Ovary (tissue), 9 donors: ENCODE data around the gene CRIM1. TPM values are rescaled to one million over a fixed set of nuclear protein-coding genes. Genes with fewer than 3 reads are reported as not detected.

Experiments used
- DNase-seq, 5 donors: peaks; one replicate each; pipeline ENCODE4 v3.0.0-alpha.2; 2019 to 2020
- H3K27ac ChIP-seq, 2 donors: fragments of 200-600 bp; one replicate each; pipeline versions ENCODE4 v1.5.1 to v1.8.0; 2019 to 2022
- H3K27me3 ChIP-seq: fragments of 200-600 bp; one replicate; pipeline ENCODE4 v1.8.0; 2022
- H3K36me3 ChIP-seq: fragments of 200-600 bp; sonication (generic); one replicate; pipeline ENCODE4 v1.5.1; 2019
- H3K4me1 ChIP-seq: one replicate; pipeline ENCODE4 v1.8.1; 2013; ENCODE audit warnings: mild to moderate bottlenecking, moderate library complexity; ENCODE audit not compliant: insufficient read depth
- H3K4me3 ChIP-seq: fragments of 200-600 bp; sonication (generic); one replicate; pipeline ENCODE4 v1.5.1; 2017
- H3K9me3 ChIP-seq, 2 donors: fragments of 200-600 bp in 1 of 2; sonication (generic) in 1 of 2; one replicate each; pipeline versions ENCODE4 v1.5.1 to v1.8.1; 2013 to 2019; ENCODE audit warnings: mild to moderate bottlenecking in 1 of 2, moderate library complexity in 1 of 2
- EP300 ChIP-seq: sonication (generic); formaldehyde crosslinking; IDR thresholded peaks from one replicate; pipeline ENCODE4 v1.6.1; 2017; ENCODE audit warnings: antibody characterized with exemption
- POLR2A ChIP-seq: fragments of 450-650 bp; IDR thresholded peaks from one replicate; pipeline ENCODE4 v1.6.1; 2017; ENCODE audit warnings: antibody characterized with exemption, mild to moderate bottlenecking, moderate library complexity
- WGBS, 3 donors: extraction: QIAGEN DNeasy Blood & Tissue Kit in 1 of 3; methylation state at CpG; one replicate each; pipeline versions ENCODE4 v1.1.5 to v1.1.7; 2013 to 2017; 5-methylcytosine and 5-hydroxymethylcytosine counted together
- intact Hi-C, 4 donors: fragments of 100-400 bp; cut with DNase I; formaldehyde crosslinking; loops; one replicate each; pipeline versions ENCODE4 v1.11.0 to v1.15.1; 2022 to 2023
- polyA plus RNA-seq, 2 donors: library from polyadenylated mRNA; stranded (reverse); fragments of 200-250 nt in 1 of 2; fragments of 350-450 nt in 1 of 2; fragmentation: Illumina TruSeq in 1 of 2; extraction: RNeasy Lipid Tissue Mini Kit (QIAGEN cat#74804) in 1 of 2; gene quantifications; one replicate each; pipeline ENCODE4 v1.2.3, GENCODE V29; 2013 to 2014
- total RNA-seq, 7 donors: library from RNA; depleted of rRNA in 2 of 7; stranded (reverse); fragments of >200 nt in 2 of 7; fragmentation: NEBNext Ultra II Directional in 3 of 7; extraction: Animal tissue kit (Norgen Biotek cat#: 25700) in 3 of 7; gene quantifications; one replicate each; pipeline versions ENCODE4 v1.1.0 to v1.2.4, GENCODE V29; 2016 to 2023
- TF ChIP-seq, protein P1 (sequence below), 3 donors: fragments of 450-650 bp in 2 of 3; fragments of 200-600 bp in 1 of 3; IDR thresholded peaks; one replicate each; pipeline versions ENCODE4 v1.5.1 to v1.8.0; 2016 to 2022; ENCODE audit warnings: antibody characterized with exemption in 3 of 3, mild to moderate bottlenecking in 1 of 3
- donor health status: DM: no; HTN: no; CAD: no; lungs with moderate emphysema.
- donor health status: DM: no; HTN: no; CAD: no.
- donor health status: Bipolar disorder and iron deficiency.
- donor health status: DM: yes; HTN: yes; CAD: no.
- donor health status: DM: no; HTN: no; CAD: no.
- donor health status: DM: yes; HTN: yes; CAD: no.

Gene CRIM1
- total and polyA plus RNA-seq, 9 donors: 38.4 to 134 (median 65.0) TPM

DNA sequence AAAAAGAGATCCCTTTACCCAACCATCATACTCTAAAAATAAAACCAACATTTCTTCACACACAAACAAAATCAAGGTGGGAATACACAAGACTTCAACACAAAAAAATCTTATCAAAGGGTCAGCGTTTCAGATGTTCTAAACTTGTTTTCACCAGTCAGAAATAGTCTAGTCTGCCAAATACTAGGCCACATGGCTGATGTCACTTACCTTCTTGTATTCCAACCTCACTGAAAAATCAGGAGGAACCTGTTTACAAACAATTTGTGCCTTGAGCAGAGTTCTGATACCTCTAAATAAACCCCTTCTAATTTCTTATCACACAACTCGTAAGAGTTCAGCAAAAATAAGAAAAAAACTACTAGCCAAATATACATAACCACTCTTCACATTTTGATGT lies 222.3 kb downstream of the CRIM1 start:
- TF ChIP-seq, protein P1, sequence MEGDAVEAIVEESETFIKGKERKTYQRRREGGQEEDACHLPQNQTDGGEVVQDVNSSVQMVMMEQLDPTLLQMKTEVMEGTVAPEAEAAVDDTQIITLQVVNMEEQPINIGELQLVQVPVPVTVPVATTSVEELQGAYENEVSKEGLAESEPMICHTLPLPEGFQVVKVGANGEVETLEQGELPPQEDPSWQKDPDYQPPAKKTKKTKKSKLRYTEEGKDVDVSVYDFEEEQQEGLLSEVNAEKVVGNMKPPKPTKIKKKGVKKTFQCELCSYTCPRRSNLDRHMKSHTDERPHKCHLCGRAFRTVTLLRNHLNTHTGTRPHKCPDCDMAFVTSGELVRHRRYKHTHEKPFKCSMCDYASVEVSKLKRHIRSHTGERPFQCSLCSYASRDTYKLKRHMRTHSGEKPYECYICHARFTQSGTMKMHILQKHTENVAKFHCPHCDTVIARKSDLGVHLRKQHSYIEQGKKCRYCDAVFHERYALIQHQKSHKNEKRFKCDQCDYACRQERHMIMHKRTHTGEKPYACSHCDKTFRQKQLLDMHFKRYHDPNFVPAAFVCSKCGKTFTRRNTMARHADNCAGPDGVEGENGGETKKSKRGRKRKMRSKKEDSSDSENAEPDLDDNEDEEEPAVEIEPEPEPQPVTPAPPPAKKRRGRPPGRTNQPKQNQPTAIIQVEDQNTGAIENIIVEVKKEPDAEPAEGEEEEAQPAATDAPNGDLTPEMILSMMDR (IDR thresholded peaks at IDR 0.05): no peak
- TF ChIP-seq EP300 (no peak), POLR2A (no peak)
- Histone ChIP-seq H3K27me3 (no peaks in the 10 kb centered on the region), H3K36me3 (no peaks in the 10 kb centered on the region), H3K9me3 (no peaks in the 10 kb centered on the region), H3K4me1 (no peaks in the 10 kb centered on the region), H3K27ac (no peak overlapping the region), H3K4me3 (no peak overlapping the region)
- intact Hi-C loops: no loop called here
- DNase-seq: no peak
- 81 to 86% (median 82%) methylated on average over 2 of the region's 2 CpGs for WGBS, 3 donors

DNA sequence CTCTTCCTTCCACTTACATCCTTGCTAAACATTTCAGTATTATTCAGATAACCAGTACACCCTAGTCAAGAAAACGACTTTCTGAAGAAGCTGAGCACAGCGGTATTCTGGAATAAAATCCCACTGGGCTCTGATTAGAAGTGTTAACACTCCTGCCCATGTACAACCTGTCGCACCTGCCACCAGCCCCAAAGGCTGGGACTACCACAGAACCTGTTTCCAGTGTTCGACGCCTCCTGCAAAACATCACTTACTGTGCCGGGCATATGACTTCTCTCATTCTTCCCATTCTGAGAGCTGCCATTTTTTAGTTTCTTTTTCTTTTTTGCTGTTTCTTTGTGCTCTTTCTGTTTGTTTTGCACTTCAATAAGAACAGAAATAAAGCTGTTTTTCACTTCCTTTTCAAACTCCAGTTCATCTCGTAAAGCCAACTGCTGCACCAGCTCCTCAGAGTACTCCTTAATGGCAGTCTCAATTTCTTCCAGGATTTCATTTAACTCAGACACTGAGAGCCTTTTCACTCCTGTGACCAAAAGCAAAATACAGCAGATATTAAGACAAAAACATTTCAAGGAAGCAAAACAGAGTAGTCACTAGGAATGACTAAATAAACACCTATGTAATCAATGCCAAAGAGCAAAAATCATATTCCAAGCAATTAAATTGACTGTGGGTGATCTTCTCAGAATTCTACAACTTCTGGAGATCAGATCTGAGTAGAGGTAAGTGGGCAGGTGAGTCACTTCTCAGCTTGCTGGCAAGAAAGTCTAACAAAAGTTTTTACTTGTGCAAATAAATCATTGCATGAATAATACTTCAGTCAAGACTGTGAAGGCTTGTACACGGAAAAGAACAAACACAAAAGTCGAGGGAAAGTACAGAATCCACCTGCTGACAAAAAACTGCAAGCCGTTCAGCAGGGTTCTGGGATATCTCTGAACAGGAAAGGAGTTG lies 223.0 kb downstream of the CRIM1 start:
- no peak for DNase-seq
- Histone ChIP-seq H3K27me3 (no peaks in the 10 kb centered on the region), H3K4me3 (no peak overlapping the region), H3K36me3 (no peaks in the 10 kb centered on the region), H3K4me1 (no peaks in the 10 kb centered on the region), H3K27ac (no peak overlapping the region), H3K9me3 (no peaks in the 10 kb centered on the region)
- 85 to 91% (median 90%) methylated on average over 10 of the region's 10 CpGs for WGBS, 3 donors
- intact Hi-C loops: no loop called here
- no peak for TF ChIP-seq POLR2A
- TF ChIP-seq EP300: no peak
- TF ChIP-seq, protein P1 (IDR thresholded peaks at IDR 0.05): no peak

DNA sequence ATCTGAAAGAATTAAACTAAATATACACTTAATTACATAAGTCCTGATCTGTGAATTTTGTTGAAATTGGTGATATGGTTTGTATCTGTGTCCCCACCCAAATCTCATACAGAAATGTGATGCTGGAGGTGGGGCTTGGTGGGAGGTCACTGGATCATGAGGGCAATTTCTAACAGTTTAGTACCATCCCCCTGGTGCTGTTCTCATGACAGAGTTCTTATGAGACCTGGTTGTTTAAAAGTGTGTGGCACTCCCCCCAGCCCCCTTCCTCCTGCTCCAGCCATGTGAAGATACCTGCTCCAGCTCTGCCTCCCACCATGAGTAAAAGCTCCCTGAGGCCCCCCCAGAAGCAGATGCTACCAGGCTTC lies 223.7 kb downstream of the CRIM1 start:
- Histone ChIP-seq H3K4me3 (no peak overlapping the region), H3K9me3 (no peaks in the 10 kb centered on the region), H3K36me3 (no peaks in the 10 kb centered on the region), H3K27ac (no peak overlapping the region), H3K4me1 (no peaks in the 10 kb centered on the region), H3K27me3 (no peaks in the 10 kb centered on the region)
- TF ChIP-seq EP300 (no peak), POLR2A (no peak)
- TF ChIP-seq, protein P1 (IDR thresholded peaks at IDR 0.05): no peak
- intact Hi-C loops: no loop called here
- DNase-seq: no peak

DNA sequence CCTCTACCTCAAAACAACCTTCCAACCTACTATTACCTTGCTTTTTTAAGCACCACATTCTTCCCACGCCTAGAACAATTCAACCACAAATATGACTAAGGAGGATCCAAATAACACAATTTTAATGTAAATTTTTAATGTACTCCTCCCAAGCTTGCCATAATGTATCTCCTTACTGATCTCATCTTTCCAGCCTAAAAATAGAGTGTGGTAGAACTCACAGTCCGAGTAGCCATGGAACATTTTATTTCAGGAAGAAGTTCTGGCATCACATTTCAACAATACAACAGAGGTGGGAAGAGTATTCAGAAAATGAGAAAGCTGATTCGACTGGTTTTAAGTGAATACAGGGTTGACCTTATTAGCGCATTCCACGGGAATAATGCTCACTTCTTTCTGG lies 227.0 kb downstream of the CRIM1 start:
- TF ChIP-seq POLR2A (no peak), EP300 (no peak)
- TF ChIP-seq, protein P1 (IDR thresholded peaks at IDR 0.05): no peak
- no peaks in the 10 kb centered on the region for H3K9me3 ChIP-seq
- peaks cover 1% of the 10 kb centered on the region for H3K4me1 ChIP-seq
- no peaks in the 10 kb centered on the region for H3K36me3 ChIP-seq
- WGBS, 3 donors: 79 to 86% (median 83%) methylated on average over 5 of the region's 5 CpGs
- no peaks in the 10 kb centered on the region for H3K27me3 ChIP-seq
- H3K27ac ChIP-seq: no peak overlapping the region
- no peak for DNase-seq
- H3K4me3 ChIP-seq: no peak overlapping the region
- intact Hi-C loops: no loop called here
